Fibroblast of skin of scalp (primary cell): ENCODE measurements around the gene RFPL2.
"Not testable (repeated sequence)": the region's sequence is repeated elsewhere in the genome, so short reads cannot be mapped to it uniquely, and the experiment has no call there.

Experiments used
- DNase-seq: peaks from one replicate; pipeline ENCODE4 v3.0.0-alpha.2; 2013

The RFPL2 gene

DNA sequence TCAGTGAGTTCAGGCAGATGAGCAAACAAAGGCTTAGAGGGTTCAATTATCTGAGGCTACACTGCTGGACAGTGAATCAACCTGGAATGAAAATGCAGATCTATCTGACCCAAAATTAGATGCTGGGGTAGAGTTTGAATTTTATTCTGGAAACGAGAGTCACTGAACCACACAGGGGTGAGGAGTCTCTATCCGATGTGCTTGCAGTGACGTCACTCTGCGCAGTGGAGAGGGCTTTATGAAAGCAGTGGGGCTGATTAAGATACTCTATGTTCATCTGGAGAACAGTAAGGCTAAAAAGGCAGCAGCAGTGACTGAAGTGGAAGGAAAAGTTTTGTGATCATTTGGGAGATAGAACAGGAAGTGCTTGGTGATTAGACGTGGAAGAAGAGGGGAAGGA lies 44.5 kb downstream of the RFPL2 start:
- DNase-seq, result not testable (repeated sequence)

DNA sequence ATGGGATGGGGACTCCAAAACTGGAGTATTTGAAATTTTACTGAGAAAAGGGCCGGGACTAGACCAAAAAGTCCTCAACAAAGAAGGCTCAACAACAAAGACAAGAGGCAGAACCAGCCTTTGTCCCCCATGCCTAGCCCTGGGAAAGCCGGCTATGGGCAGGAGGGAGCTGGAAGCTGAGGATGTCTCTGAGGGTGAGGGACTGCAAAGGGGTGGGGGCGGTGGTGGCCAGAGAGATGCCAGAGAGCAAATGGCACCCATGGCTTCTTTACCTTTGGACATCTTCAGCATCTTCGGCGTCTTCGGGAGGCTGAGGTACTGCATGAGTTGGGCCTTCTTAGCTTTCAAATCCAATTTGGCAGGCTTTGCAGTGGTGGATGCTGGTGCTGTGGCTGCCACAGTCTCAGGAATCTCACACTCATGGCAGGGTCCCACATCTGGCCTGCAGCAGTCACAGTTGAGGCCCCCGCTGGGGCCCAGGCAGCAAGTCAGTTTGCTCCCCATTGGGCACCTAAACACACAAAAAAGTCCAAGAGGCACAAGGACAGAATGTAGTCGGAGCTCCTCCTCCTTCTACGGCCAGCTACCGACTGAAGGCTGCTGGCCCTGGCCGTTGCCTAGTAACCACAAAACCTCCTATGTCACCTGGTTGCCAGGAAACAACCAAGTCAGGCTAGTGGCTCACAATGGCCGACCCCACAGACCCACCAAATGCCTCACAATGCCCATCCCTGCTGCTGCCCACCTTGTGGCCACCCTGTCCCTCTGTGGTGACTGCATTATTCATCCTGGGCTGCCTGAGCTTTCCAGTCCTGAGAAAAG lies 46.0 kb downstream of the RFPL2 start, which contains the start of gene C22orf42:
Gene C22orf42, minus strand, starts transcription at position 592 of the 822 bp plus-strand sequence. Its CDS starts 88 bp downstream, at position 504.
- DNase-seq, result no peak

DNA sequence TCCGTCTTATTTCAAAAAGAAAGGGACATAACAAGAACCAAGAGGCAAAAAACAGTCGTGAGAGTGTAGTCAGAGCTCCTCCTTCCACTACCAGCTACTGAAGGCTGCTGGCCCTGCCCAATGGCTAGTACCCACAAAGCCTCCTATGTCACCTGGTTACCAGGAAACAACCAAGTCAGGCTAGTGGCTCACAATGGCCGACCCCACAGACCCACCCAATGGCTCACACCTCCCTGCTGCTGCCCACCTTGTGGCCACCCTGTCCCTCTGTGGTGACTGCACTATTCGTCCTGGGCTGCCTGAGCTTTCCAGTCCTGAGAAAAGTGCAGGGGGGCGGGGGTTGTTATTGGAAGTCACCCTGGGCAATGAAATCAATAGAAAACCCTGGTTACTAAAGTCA lies 47.2 kb downstream of the RFPL2 start:
- not testable (repeated sequence) for DNase-seq

DNA sequence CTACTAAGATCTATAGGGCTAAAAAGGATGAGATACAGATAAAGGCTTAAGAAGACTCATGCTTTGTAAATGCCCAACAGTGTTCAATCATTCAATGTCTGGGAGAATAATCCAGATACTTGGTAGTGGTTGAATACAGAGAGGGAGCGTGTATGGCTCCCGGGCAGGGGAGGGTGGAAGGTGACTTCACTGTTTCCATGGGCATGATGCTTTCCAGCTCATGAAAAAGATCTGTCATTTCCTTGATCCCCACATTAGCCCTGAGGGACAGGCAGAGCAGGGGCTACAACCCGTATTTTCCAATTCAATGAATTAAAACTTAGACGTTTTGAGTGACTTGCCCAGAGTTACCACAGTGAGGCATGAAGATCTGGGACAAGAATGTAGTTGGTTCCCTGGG lies 50.1 kb downstream of the RFPL2 start:
- not testable (repeated sequence) for DNase-seq

DNA sequence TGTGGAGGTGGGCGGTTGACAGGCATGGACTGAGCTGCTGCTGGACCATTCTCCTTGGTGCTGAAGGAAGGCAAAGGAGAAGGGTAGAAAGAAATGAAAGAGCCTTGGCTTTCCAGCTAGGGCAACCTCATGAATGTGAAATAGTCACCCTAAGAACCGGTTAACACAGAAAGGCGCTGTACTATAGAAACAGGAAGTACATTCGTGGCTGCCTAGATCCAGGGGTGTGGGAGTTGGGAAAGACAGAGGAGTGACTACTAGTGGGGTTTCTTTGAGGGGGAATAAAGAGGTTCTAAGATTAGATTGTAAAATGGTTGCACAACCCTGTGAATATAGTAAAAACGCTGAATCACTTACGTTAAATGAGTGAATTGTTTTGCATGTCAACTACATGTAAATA lies 53.2 kb downstream of the RFPL2 start:
- not testable (repeated sequence) for DNase-seq

DNA sequence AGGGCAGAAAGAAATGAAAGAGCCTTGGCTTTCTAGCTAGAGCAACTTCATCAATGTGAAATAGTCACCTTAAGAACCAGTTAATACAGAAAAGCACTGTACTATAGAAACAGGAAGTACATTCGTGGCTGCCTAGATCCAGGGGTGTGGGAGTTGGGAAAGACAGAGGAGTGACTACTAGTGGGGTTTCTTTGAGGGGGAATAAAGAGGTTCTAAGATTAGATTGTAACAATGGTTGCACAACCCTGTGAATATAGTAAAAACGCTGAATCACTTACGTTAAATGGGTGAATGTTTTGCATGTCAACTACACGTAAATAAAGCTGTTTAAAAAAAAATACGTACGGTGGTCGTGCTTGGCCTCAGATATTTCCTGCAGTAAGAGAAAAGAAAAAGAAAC lies 54.2 kb downstream of the RFPL2 start:
- not testable (repeated sequence) for DNase-seq

DNA sequence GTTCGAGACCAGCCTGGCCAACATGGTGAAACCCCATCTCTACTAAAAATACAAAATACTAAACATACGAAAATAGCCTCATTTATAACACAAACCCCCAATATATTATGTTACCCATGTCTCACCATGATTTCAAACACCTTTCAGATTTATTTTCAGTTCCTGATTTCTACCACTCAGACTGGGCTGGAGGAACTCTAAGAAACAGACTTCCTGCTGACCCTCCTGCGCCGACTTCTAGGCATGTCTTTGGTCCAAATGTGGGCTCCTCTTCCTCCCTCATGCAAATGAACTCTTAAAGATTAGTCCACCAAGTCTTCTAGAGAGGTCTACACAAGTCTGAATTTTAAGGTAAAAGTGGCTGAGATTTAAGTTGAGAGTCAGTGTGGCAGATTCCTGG lies 56.5 kb downstream of the RFPL2 start:
- DNase-seq, result not testable (repeated sequence)

DNA sequence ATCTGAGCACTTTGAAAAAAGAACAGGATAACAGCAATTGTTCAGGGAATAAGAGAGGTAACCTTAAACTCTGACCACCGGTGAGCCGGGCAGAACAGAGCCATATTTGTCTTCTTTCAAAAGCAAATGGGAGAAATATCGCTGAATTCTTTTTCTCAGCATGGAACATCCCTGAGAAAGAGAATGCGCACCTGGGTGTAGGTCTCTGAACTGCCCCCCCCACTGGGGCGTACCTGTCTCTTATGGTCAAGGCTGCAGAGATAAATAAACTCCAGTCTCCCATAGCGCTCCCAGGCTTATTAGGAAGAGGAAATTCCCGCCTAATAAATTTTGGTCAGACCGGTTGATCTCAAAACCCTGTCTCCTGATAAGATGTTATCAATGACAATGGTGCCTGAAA lies 57.7 kb downstream of the RFPL2 start:
- not testable (repeated sequence) for DNase-seq

DNA sequence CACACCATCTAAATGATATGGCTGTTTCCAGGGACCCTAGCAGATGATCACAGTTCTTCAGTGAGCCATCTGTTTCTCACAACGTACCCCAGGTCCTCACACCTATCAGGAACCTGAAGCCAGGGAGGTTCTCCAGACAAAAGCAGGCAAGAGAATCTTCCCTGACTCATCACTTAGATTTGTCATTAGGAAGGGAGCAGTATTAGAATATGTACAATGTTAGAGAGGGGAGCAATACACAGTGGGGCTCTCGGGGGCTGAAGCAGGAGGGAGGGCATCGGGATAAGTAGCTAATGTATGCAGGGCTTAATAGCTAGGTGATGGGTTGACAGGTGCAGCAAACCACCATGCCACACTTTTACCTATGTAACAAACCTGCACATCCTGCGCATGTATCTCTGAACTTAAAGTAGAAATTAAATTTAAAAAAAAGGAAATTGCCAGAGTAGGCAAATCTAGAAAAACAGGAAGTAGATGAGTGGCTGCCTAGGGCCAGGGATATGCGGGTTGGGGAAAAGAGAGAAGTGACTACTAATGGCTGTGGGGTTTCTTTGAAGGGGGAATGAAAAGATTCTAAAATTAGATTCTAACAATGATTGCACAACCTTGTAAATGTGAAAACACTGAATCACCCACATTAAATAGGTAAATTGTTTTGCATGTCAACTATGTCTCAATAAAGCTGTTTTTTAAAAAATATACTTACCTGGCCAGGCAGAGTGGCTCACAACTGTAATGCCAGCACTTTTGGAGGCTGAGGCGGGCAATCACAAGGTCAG lies 60.2 kb downstream of the RFPL2 start:
- no peak for DNase-seq

DNA sequence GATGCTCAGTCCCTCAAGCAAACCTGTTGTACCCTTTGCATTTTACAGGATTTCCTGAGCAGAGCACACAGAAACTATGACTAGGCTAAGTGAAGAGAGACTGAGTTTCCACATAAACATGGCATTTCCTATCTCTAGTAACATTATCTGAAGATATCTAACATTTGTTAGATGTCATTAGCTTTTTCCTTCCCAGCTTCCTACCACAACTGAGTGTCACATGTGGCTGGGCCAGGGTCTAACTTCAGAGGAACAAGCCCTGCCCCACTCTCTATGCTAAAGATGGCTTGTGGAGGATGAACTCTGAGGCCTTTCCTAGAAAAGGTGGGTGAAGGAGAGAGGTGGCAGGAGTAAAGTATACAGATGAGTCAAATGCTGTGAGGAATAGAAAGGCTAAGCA lies 62.3 kb downstream of the RFPL2 start:
- no peak for DNase-seq

DNA sequence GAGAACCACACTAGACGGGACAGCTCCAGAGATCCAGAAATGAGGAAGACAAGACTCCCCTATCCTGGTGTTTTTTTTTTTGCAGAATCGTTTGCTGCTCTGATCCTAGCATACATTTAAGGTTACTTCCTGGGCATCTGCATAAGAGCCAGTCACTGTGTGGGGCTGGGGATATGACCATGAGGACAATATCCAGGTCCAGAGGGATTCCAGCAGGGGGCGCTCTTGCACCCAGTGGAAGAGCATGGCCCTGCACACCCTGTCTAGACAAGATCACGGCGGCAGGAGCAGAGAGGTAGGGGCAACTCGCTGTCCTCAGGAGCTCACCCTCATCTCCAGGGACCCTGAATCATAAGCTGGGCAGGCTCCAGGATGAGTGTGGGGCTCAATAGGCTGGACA lies 64.2 kb downstream of the RFPL2 start:
- DNase-seq, result not testable (repeated sequence)
